Uterus (tissue), 2 donors: ENCODE measurements around the gene CTXND2.

Source experiments
- CTCF ChIP-seq, 4 experiments: fragments of 200-600 bp in 2 of 4; fragments of 450-650 bp in 2 of 4; sonication (generic) in 2 of 4; IDR thresholded peaks; one replicate each; pipeline ENCODE4 v1.5.1; 2016 to 2019; ENCODE audit warnings: antibody characterized with exemption in 4 of 4, mild to moderate bottlenecking in 2 of 4, moderate library complexity in 1 of 4
- POLR2A ChIP-seq, 2 donors: fragments of 450-650 bp; IDR thresholded peaks; one replicate each; pipeline ENCODE4 v1.6.1; 2016; ENCODE audit warnings: antibody characterized with exemption in 2 of 2, mild to moderate bottlenecking in 1 of 2, moderate library complexity in 1 of 2

- no peak for TF ChIP-seq CTCF (IDR thresholded peaks at IDR 0.05)
- no peak for TF ChIP-seq POLR2A (IDR thresholded peaks at IDR 0.05)
Observed at GRCh38 chr1:150927624-150928023, 40.7 kb downstream of the CTXND2 start.
